GM20431 (cell line): ENCODE results near the gene CATSPERZ.

Experiments
- in situ Hi-C: fragments of 300-500 bp; cut with MseI, MboI; formaldehyde crosslinking; loops from one replicate; pipeline ENCODE4 v1.15.0; 2020; ENCODE audit warnings: low sequenced_read_pairs; ENCODE audit not compliant: unreplicated experiment

The CATSPERZ gene

GRCh38 chr11:64337538-64338249, 37.5 kb downstream of the CATSPERZ start:
- in situ Hi-C loops, result no loop called here

- in situ Hi-C loops, result no loop called here
Measured at GRCh38 chr11:64338716-64339115, 38.6 kb downstream of the CATSPERZ start.

GRCh38 chr11:64339286-64339685, 39.1 kb downstream of the CATSPERZ start:
- in situ Hi-C loops, result no loop called here

- in situ Hi-C loops, result no loop called here
Measured at GRCh38 chr11:64339754-64340408, 39.7 kb downstream of the CATSPERZ start, which contains the start of gene CCDC88B. Gene CCDC88B (plus strand): TSS chr11:64340204. CDS start chr11:64340267, 63 bp downstream.

GRCh38 chr11:64340671-64341335, 40.6 kb downstream of the CATSPERZ start:
- in situ Hi-C loops, result no loop called here

GRCh38 chr11:64341429-64341828, 41.3 kb downstream of the CATSPERZ start:
- in situ Hi-C loops, result no loop called here

- in situ Hi-C loops, result no loop called here
Measured at GRCh38 chr11:64341851-64342791, 42.0 kb downstream of the CATSPERZ start.

- in situ Hi-C loops, result no loop called here
Measured at GRCh38 chr11:64342869-64343745, 42.9 kb downstream of the CATSPERZ start.

GRCh38 chr11:64343767-64344559, 43.8 kb downstream of the CATSPERZ start:
- in situ Hi-C loops, result no loop called here

- in situ Hi-C loops, result no loop called here
Measured at GRCh38 chr11:64344787-64345186, 44.6 kb downstream of the CATSPERZ start.

- in situ Hi-C loops, result no loop called here
Measured at GRCh38 chr11:64347193-64347867, 47.2 kb downstream of the CATSPERZ start.

GRCh38 chr11:64348383-64349024, 48.3 kb downstream of the CATSPERZ start:
- in situ Hi-C loops, result no loop called here

GRCh38 chr11:64349025-64349387, 48.8 kb downstream of the CATSPERZ start:
- in situ Hi-C loops, result no loop called here

- in situ Hi-C loops, result no loop called here
Measured at GRCh38 chr11:64349404-64349803, 49.2 kb downstream of the CATSPERZ start.

GRCh38 chr11:64351136-64351631, 51.0 kb downstream of the CATSPERZ start:
- in situ Hi-C loops, result no loop called here

GRCh38 chr11:64352099-64352994, 52.2 kb downstream of the CATSPERZ start:
- in situ Hi-C loops, result no loop called here
